SK-N-SH treated with all-trans-retinoic acid at 6 μM for 48 hours (cell line): ENCODE results near the gene GET4.

Experiments used
- ATAC-seq: fragments of 200-7000 bp; cut with Tn5 transposase; 3 replicates; pipeline ENCODE4 v1.9.1; 2020; ENCODE audit warnings: mild to moderate bottlenecking, moderate library complexity
- ARNTL ChIP-seq: fragments of 450-650 bp; formaldehyde crosslinking; IDR thresholded peaks from 2 replicates; pipeline ENCODE4 v1.5.0; 2020; ENCODE audit warnings: low read depth, mild to moderate bottlenecking, moderate library complexity, borderline replicate concordance
- BACH2 ChIP-seq: fragments of 250-450 bp; sonication (Bioruptor Pico); IDR thresholded peaks from 2 replicates; pipeline ENCODE4 v1.9.0; 2021; ENCODE audit warnings: mild to moderate bottlenecking, borderline replicate concordance
- CREB5 ChIP-seq: fragments of 250-450 bp; sonication (Bioruptor Pico); IDR thresholded peaks from 2 replicates; pipeline ENCODE4 v1.5.1; 2020; ENCODE audit warnings: low read depth, mild to moderate bottlenecking, moderate library complexity
- CSDC2 ChIP-seq: fragments of 250-450 bp; sonication (Bioruptor Pico); IDR thresholded peaks from 2 replicates; pipeline ENCODE4 v1.5.0; 2020; ENCODE audit warnings: mild to moderate bottlenecking, moderate library complexity
- ESRRG ChIP-seq: fragments of 250-450 bp; sonication (Bioruptor Pico); IDR thresholded peaks from 2 replicates; pipeline ENCODE4 v1.6.1; 2021; ENCODE audit warnings: mild to moderate bottlenecking
- GLIS3 ChIP-seq: fragments of 250-450 bp; sonication (Bioruptor Pico); IDR thresholded peaks from 2 replicates; pipeline ENCODE4 v1.5.0; 2020; ENCODE audit warnings: mild to moderate bottlenecking, moderate library complexity
- ISL1 ChIP-seq: fragments of 250-450 bp; sonication (Bioruptor Pico); IDR thresholded peaks from 2 replicates; pipeline ENCODE4 v2.1.2; 2022; ENCODE audit warnings: mild to moderate bottlenecking, moderate library complexity
- PATZ1 ChIP-seq: fragments of 250-450 bp; sonication (Bioruptor Pico); IDR thresholded peaks from 2 replicates; pipeline ENCODE4 v1.8.0; 2020; ENCODE audit warnings: mild to moderate bottlenecking, moderate library complexity, borderline replicate concordance
- POU6F1 ChIP-seq: fragments of 250-450 bp; sonication (Bioruptor Pico); IDR thresholded peaks from 2 replicates; pipeline ENCODE4 v1.8.0; 2021; ENCODE audit warnings: low read depth, mild to moderate bottlenecking, moderate library complexity, borderline replicate concordance
- PPARA ChIP-seq: fragments of 250-450 bp; sonication (Bioruptor Pico); IDR thresholded peaks from 2 replicates; pipeline ENCODE4 v1.5.0; 2020; ENCODE audit warnings: mild to moderate bottlenecking, borderline replicate concordance
- RARB ChIP-seq: fragments of 250-450 bp; sonication (Bioruptor Pico); IDR thresholded peaks from 2 replicates; pipeline ENCODE4 v1.8.0; 2021; ENCODE audit warnings: mild to moderate bottlenecking, moderate library complexity
- SNAI2 ChIP-seq: fragments of 250-450 bp; sonication (Bioruptor Pico); IDR thresholded peaks from 2 replicates; pipeline ENCODE4 v1.5.0; 2020; ENCODE audit warnings: mild to moderate bottlenecking, moderate library complexity
- TCF4 ChIP-seq: fragments of 250-450 bp; sonication (Bioruptor Pico); IDR thresholded peaks from 2 replicates; pipeline ENCODE4 v1.8.0; 2021; ENCODE audit warnings: mild to moderate bottlenecking, moderate library complexity, borderline replicate concordance
- TOX ChIP-seq: fragments of 250-450 bp; sonication (Bioruptor Pico); IDR thresholded peaks from 2 replicates; pipeline ENCODE4 v1.8.0; 2021; ENCODE audit warnings: mild to moderate bottlenecking, moderate library complexity, borderline replicate concordance
- TSHZ2 ChIP-seq: fragments of 250-450 bp; sonication (Bioruptor Pico); IDR thresholded peaks from 2 replicates; pipeline ENCODE4 v1.5.0; 2020; ENCODE audit warnings: mild to moderate bottlenecking, moderate library complexity
- ZC3H10 ChIP-seq: fragments of 250-450 bp; sonication (Bioruptor Pico); IDR thresholded peaks from 2 replicates; pipeline ENCODE4 v1.5.1; 2021; ENCODE audit warnings: mild to moderate bottlenecking, moderate library complexity
- ZFP3 ChIP-seq: fragments of 250-450 bp; sonication (Bioruptor Pico); IDR thresholded peaks from 2 replicates; pipeline ENCODE4 v1.5.0; 2020; ENCODE audit warnings: mild to moderate bottlenecking, moderate library complexity
- ZFP30 ChIP-seq: fragments of 450-650 bp; formaldehyde crosslinking; IDR thresholded peaks from 2 replicates; pipeline ENCODE4 v1.5.0; 2022; ENCODE audit warnings: mild to moderate bottlenecking, moderate library complexity
- ZNF70 ChIP-seq: fragments of 450-650 bp; formaldehyde crosslinking; IDR thresholded peaks from 2 replicates; pipeline ENCODE4 v1.5.0; 2020; ENCODE audit warnings: mild to moderate bottlenecking, moderate library complexity
- ZNF8 ChIP-seq: fragments of 450-650 bp; formaldehyde crosslinking; IDR thresholded peaks from 2 replicates; pipeline ENCODE4 v1.5.0; 2020; ENCODE audit warnings: mild to moderate bottlenecking, moderate library complexity

GET4 gene

GRCh38 chr7:938546-939185 is 62.3 kb downstream of the GET4 start:
- no peak for ATAC-seq
- TF ChIP-seq SNAI2 (no peak), TOX (CRISPR knock-in tag) (no peak), BACH2 (no peak), GLIS3 (CRISPR knock-in tag) (no peak), CREB5 (CRISPR knock-in tag) (no peak), PATZ1 (CRISPR knock-in tag) (no peak), CSDC2 (CRISPR knock-in tag) (no peak), ESRRG (CRISPR knock-in tag) (no peak), ZNF70 (CRISPR knock-in tag) (no peak), ISL1 (CRISPR knock-in tag) (no peak), ZFP3 (CRISPR knock-in tag) (no peak), TCF4 (no peak), PPARA (CRISPR knock-in tag) (no peak), TSHZ2 (CRISPR knock-in tag) (no peak)
- TF ChIP-seq, all 23 proteins: peak for 0

- ATAC-seq = no peak
- no peak for TF ChIP-seq GLIS3 (CRISPR knock-in tag)
- TF ChIP-seq ZNF8 (CRISPR knock-in tag) = no peak
- TF ChIP-seq ARNTL (CRISPR knock-in tag) = no peak
- TF ChIP-seq CREB5 (CRISPR knock-in tag) = no peak
- no peak for TF ChIP-seq ZNF70 (CRISPR knock-in tag)
- no peak for TF ChIP-seq BACH2
- TF ChIP-seq RARB (CRISPR knock-in tag) = no peak
- no peak for TF ChIP-seq ISL1 (CRISPR knock-in tag)
- no peak for TF ChIP-seq ZC3H10
- TF ChIP-seq POU6F1 (CRISPR knock-in tag) = no peak
- no peak for TF ChIP-seq ZFP30 (CRISPR knock-in tag)
- no peak for TF ChIP-seq SNAI2
- no peak for TF ChIP-seq TOX (CRISPR knock-in tag)
- TF ChIP-seq PATZ1 (CRISPR knock-in tag) = no peak
- TF ChIP-seq ZFP3 (CRISPR knock-in tag) = no peak
Observed at GRCh38 chr7:939843-940242, 63.5 kb downstream of the GET4 start.
